Parathyroid adenoma (tissue), 2 donors: ENCODE measurements around the gene OCIAD2.

ENCODE experiments used
- H2AFZ ChIP-seq: fragments of 300-600 bp; sonication (generic); one replicate; pipeline ENCODE4 v1.7.0; 2017; ENCODE audit warnings: antibody characterized with exemption, mild to moderate bottlenecking
- H3K27ac ChIP-seq: fragments of 300-600 bp; sonication (generic); one replicate; pipeline ENCODE4 v1.7.0; 2017
- H3K27me3 ChIP-seq: fragments of 300-600 bp; sonication (generic); one replicate; pipeline ENCODE4 v1.7.0; 2017; ENCODE audit warnings: low read length; ENCODE audit not compliant: control insufficient read depth, insufficient read depth
- H3K36me3 ChIP-seq: fragments of 300-600 bp; sonication (generic); one replicate; pipeline ENCODE4 v1.7.0; 2017; ENCODE audit warnings: low read length; ENCODE audit not compliant: control insufficient read depth, insufficient read depth
- H3K4me1 ChIP-seq: fragments of 300-600 bp; sonication (generic); one replicate; pipeline ENCODE4 v1.7.0; 2017; ENCODE audit warnings: control low read depth
- H3K4me2 ChIP-seq: fragments of 300-600 bp; sonication (generic); one replicate; pipeline ENCODE4 v1.7.0; 2017; ENCODE audit warnings: low read length
- H3K4me3 ChIP-seq: fragments of 300-600 bp; sonication (generic); one replicate; pipeline ENCODE4 v1.7.0; 2017; ENCODE audit warnings: low read depth, low read length
- H3K79me2 ChIP-seq: fragments of 300-600 bp; sonication (generic); one replicate; pipeline ENCODE4 v1.7.0; 2017; ENCODE audit warnings: control low read depth
- H3K9ac ChIP-seq: fragments of 300-600 bp; sonication (generic); one replicate; pipeline ENCODE4 v1.7.0; 2017; ENCODE audit warnings: mild to moderate bottlenecking
- H3K9me3 ChIP-seq: fragments of 300-600 bp; sonication (generic); one replicate; pipeline ENCODE4 v1.7.0; 2017; ENCODE audit warnings: low read length; ENCODE audit not compliant: control insufficient read depth
- CTCF ChIP-seq: fragments of 300-600 bp; sonication (generic); IDR thresholded peaks from one replicate; pipeline ENCODE4 v1.7.0; 2017; ENCODE audit warnings: antibody characterized with exemption, mild to moderate bottlenecking
- donor health status: primary hyperparathyroidism.

OCIAD2 gene

GRCh38 chr4:48902266-48902665, 4.3 kb downstream of the OCIAD2 start:
- no peak overlapping the region for H3K27ac ChIP-seq
- TF ChIP-seq CTCF = no peak
- H3K4me3 ChIP-seq = no peak overlapping the region

GRCh38 chr4:48901196-48901595, 5.4 kb downstream of the OCIAD2 start:
- Histone ChIP-seq H3K79me2 (no peaks in the 10 kb centered on the region), H3K4me1 (peaks cover 3% of the 10 kb centered on the region), H3K27me3 (no peaks in the 10 kb centered on the region), H3K9me3 (no peaks in the 10 kb centered on the region), H3K4me2 (no peak overlapping the region), H3K9ac (no peak overlapping the region), H3K27ac (no peak overlapping the region), H3K36me3 (no peaks in the 10 kb centered on the region), H2AFZ (no peak overlapping the region), H3K4me3 (no peak overlapping the region)
- no peak for TF ChIP-seq CTCF

More at GRCh38 chr4:48902266-48902665, 4.3 kb downstream of the OCIAD2 start:
- Histone ChIP-seq H3K4me2 (no peak overlapping the region), H3K9me3 (no peaks in the 10 kb centered on the region), H3K36me3 (no peaks in the 10 kb centered on the region), H3K9ac (no peak overlapping the region), H2AFZ (no peak overlapping the region), H3K4me1 (peaks cover 3% of the 10 kb centered on the region), H3K27me3 (no peaks in the 10 kb centered on the region), H3K79me2 (no peaks in the 10 kb centered on the region)

GRCh38 chr4:48899950-48900349, 6.6 kb downstream of the OCIAD2 start:
- H3K27me3 ChIP-seq = no peaks in the 10 kb centered on the region
- H2AFZ ChIP-seq = no peak overlapping the region
- H3K79me2 ChIP-seq = no peaks in the 10 kb centered on the region
- H3K27ac ChIP-seq = no peak overlapping the region
- H3K4me3 ChIP-seq = no peak overlapping the region
- H3K9me3 ChIP-seq = no peaks in the 10 kb centered on the region
- H3K36me3 ChIP-seq = no peaks in the 10 kb centered on the region
- peak overlapping the region; percentile 21 for H3K4me2 ChIP-seq
- peaks cover 3% of the 10 kb centered on the region for H3K4me1 ChIP-seq
- no peak for TF ChIP-seq CTCF
- H3K9ac ChIP-seq = no peak overlapping the region

DNA sequence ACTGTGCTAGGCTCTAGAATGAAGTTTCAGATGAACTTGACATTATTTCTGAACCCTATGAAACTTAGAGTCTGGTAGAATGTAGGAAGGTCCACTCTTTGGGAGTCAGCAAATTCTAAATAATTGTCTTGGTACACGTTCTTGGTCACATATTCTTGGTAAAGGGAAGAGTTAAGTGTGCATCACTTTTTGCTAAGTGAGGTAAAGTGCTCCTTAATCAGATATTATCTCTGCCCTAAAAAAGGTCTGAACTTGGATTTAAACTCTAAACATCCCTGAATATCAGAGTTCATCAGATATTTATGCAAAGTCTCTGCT, 7.2 kb downstream of the OCIAD2 start:
- Histone ChIP-seq H3K36me3 (no peaks in the 10 kb centered on the region), H3K9me3 (no peaks in the 10 kb centered on the region)
- no peak for TF ChIP-seq CTCF

GRCh38 chr4:48898733-48899431, 7.7 kb downstream of the OCIAD2 start:
- peaks cover 3% of the 10 kb centered on the region for H3K4me1 ChIP-seq
- H3K36me3 ChIP-seq = no peaks in the 10 kb centered on the region
- no peaks in the 10 kb centered on the region for H3K9me3 ChIP-seq
- H3K4me3 ChIP-seq = no peak overlapping the region
- H3K79me2 ChIP-seq = no peaks in the 10 kb centered on the region
- peak overlapping the region; percentile 21 for H3K4me2 ChIP-seq
- H3K27ac ChIP-seq = no peak overlapping the region
- H3K27me3 ChIP-seq = no peaks in the 10 kb centered on the region
- H2AFZ ChIP-seq = no peak overlapping the region
- no peak overlapping the region for H3K9ac ChIP-seq
- no peak for TF ChIP-seq CTCF

More for the DNA sequence above, 7.2 kb downstream of the OCIAD2 start:
- H3K79me2 ChIP-seq = no peaks in the 10 kb centered on the region
- H2AFZ ChIP-seq = no peak overlapping the region
- peak overlapping the region; percentile 21 for H3K4me2 ChIP-seq
- H3K9ac ChIP-seq = no peak overlapping the region
- no peak overlapping the region for H3K4me3 ChIP-seq
- no peaks in the 10 kb centered on the region for H3K27me3 ChIP-seq
- no peak overlapping the region for H3K27ac ChIP-seq
- peaks cover 3% of the 10 kb centered on the region for H3K4me1 ChIP-seq
